A549 (cell line): ENCODE results near the gene TNS3. TPM values are rescaled to one million over a fixed set of nuclear protein-coding genes. Genes with fewer than 3 reads are reported as not detected.

ENCODE experiments used
- ATOH8 ChIP-seq: fragments of 250-450 bp; sonication (Bioruptor Pico); IDR thresholded peaks from 2 replicates; pipeline ENCODE4 v1.5.0; 2020; ENCODE audit warnings: low read depth, mild to moderate bottlenecking, moderate library complexity
- BHLHE40 ChIP-seq: IDR thresholded peaks from 2 replicates; pipeline ENCODE4 v1.6.1; 2012; ENCODE audit warnings: low read depth, low read length, inconsistent platforms
- CBX8 ChIP-seq: fragments of 200-600 bp; sonication (generic); IDR thresholded peaks from 2 replicates; pipeline ENCODE4 v1.6.1; 2016
- CHD2 ChIP-seq: fragments of 150-350 bp; IDR thresholded peaks from 2 replicates; pipeline ENCODE4 v1.6.1; 2014; ENCODE audit warnings: low read length; ENCODE audit not compliant: partially characterized antibody
- CHD4 ChIP-seq: fragments of 200-600 bp; sonication (generic); IDR thresholded peaks from 2 replicates; pipeline ENCODE4 v1.6.1; 2016; ENCODE audit warnings: antibody characterized with exemption, mild to moderate bottlenecking, borderline replicate concordance
- EHF ChIP-seq: fragments of 250-450 bp; sonication (Bioruptor Pico); IDR thresholded peaks from 2 replicates; pipeline ENCODE4 v1.5.0; 2020; ENCODE audit warnings: mild to moderate bottlenecking
- EHMT2 ChIP-seq: fragments of 200-600 bp; sonication (generic); IDR thresholded peaks from 2 replicates; pipeline ENCODE4 v1.6.1; 2016; ENCODE audit warnings: antibody characterized with exemption, low read depth, mild to moderate bottlenecking, moderate library complexity
- EP300 ChIP-seq, 2 experiments: fragments of >200 bp; sonication (Bioruptor Twin); formaldehyde crosslinking; IDR thresholded peaks; 2 replicates in 1 of 2; 3 replicates in 1 of 2; pipeline ENCODE4 v1.6.1; 2016 to 2017
- ESRRA ChIP-seq: fragments of 150-350 bp; IDR thresholded peaks from 2 replicates; pipeline ENCODE4 v1.6.1; 2014; ENCODE audit warnings: mild to moderate bottlenecking, low read length, borderline replicate concordance
- FOSB ChIP-seq: fragments of 250-450 bp; sonication (Bioruptor Pico); IDR thresholded peaks from 2 replicates; pipeline ENCODE4 v1.5.0; 2020; ENCODE audit warnings: mild to moderate bottlenecking, moderate library complexity
- HDAC2 ChIP-seq: fragments of 200-600 bp; sonication (generic); IDR thresholded peaks from 2 replicates; pipeline ENCODE4 v1.6.1; 2016
- HMGXB4 ChIP-seq: fragments of 250-450 bp; sonication (Bioruptor Pico); IDR thresholded peaks from 2 replicates; pipeline ENCODE4 v1.5.0; 2021; ENCODE audit warnings: mild to moderate bottlenecking, moderate library complexity, borderline replicate concordance
- HOXA7 ChIP-seq: fragments of 250-450 bp; sonication (Bioruptor Pico); IDR thresholded peaks from 2 replicates; pipeline ENCODE4 v1.5.0; 2020; ENCODE audit warnings: mild to moderate bottlenecking, moderate library complexity
- HOXB13 ChIP-seq: fragments of 250-450 bp; sonication (Bioruptor Pico); IDR thresholded peaks from 2 replicates; pipeline ENCODE4 v1.5.0; 2020; ENCODE audit warnings: low read depth, mild to moderate bottlenecking, moderate library complexity
- HOXB5 ChIP-seq: fragments of 250-450 bp; sonication (Bioruptor Pico); IDR thresholded peaks from 2 replicates; pipeline ENCODE4 v1.5.0; 2020; ENCODE audit warnings: mild to moderate bottlenecking, moderate library complexity
- JUN ChIP-seq, 2 experiments: fragments of >200 bp; sonication (Bioruptor Twin); formaldehyde crosslinking; IDR thresholded peaks; 2 replicates in 1 of 2; 3 replicates in 1 of 2; pipeline ENCODE4 v1.6.1; 2016 to 2017
- KDM1A ChIP-seq: fragments of 200-600 bp; sonication (generic); IDR thresholded peaks from 2 replicates; pipeline ENCODE4 v1.6.1; 2016; ENCODE audit warnings: low read depth, mild to moderate bottlenecking
- KDM5A ChIP-seq: fragments of 200-600 bp; sonication (generic); IDR thresholded peaks from 2 replicates; pipeline ENCODE4 v1.6.1; 2016; ENCODE audit warnings: antibody characterized with exemption, mild to moderate bottlenecking
- MAZ ChIP-seq: fragments of 150-350 bp; IDR thresholded peaks from 2 replicates; pipeline ENCODE4 v1.6.1; 2014; ENCODE audit warnings: antibody characterized with exemption, low read depth, low read length, borderline replicate concordance
- MYC ChIP-seq: IDR thresholded peaks from 2 replicates; pipeline ENCODE4 v1.6.1; 2012; ENCODE audit warnings: mild to moderate bottlenecking, inconsistent platforms, low read length, improper control_type of control experiment, borderline replicate concordance
- NFE2L2 ChIP-seq: fragments of 150-350 bp; conservative IDR thresholded peaks from 2 replicates; pipeline ENCODE4 v1.6.1; 2014; ENCODE audit warnings: low read length
- NPAS2 ChIP-seq: fragments of 250-450 bp; sonication (Bioruptor Pico); IDR thresholded peaks from 2 replicates; pipeline ENCODE4 v1.8.0; 2022; ENCODE audit warnings: mild to moderate bottlenecking, moderate library complexity, borderline replicate concordance
- NR3C1 ChIP-seq: fragments of >200 bp; sonication (Bioruptor Twin); formaldehyde crosslinking; IDR thresholded peaks from 3 replicates; pipeline ENCODE4 v1.6.1; 2017
- PHF8 ChIP-seq: fragments of 200-600 bp; sonication (generic); IDR thresholded peaks from 2 replicates; pipeline ENCODE4 v1.6.1; 2016; ENCODE audit warnings: low read depth, mild to moderate bottlenecking, antibody characterized with exemption, moderate library complexity, borderline replicate concordance
- POLR2A ChIP-seq: IDR thresholded peaks from 2 replicates; pipeline ENCODE4 v1.6.1; 2012; ENCODE audit warnings: mild to moderate bottlenecking, low read length
- RARB ChIP-seq: fragments of 250-450 bp; sonication (Bioruptor Pico); IDR thresholded peaks from 2 replicates; pipeline ENCODE4 v1.8.0; 2021; ENCODE audit warnings: mild to moderate bottlenecking, moderate library complexity
- RFX5 ChIP-seq: fragments of 450-650 bp; IDR thresholded peaks from 2 replicates; pipeline ENCODE4 v1.7.1; 2014; ENCODE audit warnings: antibody characterized with exemption, mild to moderate bottlenecking, moderate library complexity
- SMC3 ChIP-seq: fragments of >200 bp; sonication (Bioruptor Twin); formaldehyde crosslinking; IDR thresholded peaks from 3 replicates; pipeline ENCODE4 v1.6.1; 2018; ENCODE audit warnings: inconsistent platforms
- SREBF2 ChIP-seq: fragments of 450-650 bp; IDR thresholded peaks from 2 replicates; pipeline ENCODE4 v1.6.1; 2014; ENCODE audit warnings: mild to moderate bottlenecking, moderate library complexity
- TFCP2L1 ChIP-seq: fragments of 250-450 bp; sonication (Bioruptor Pico); IDR thresholded peaks from 2 replicates; pipeline ENCODE4 v1.5.0; 2021; ENCODE audit warnings: mild to moderate bottlenecking
- TP53 ChIP-seq: fragments of 250-450 bp; sonication (Bioruptor Pico); IDR thresholded peaks from 2 replicates; pipeline ENCODE4 v1.5.0; 2021; ENCODE audit warnings: mild to moderate bottlenecking, moderate library complexity
- ZFP36 ChIP-seq: fragments of 450-650 bp; IDR thresholded peaks from 2 replicates; pipeline ENCODE4 v1.6.1; 2014; ENCODE audit warnings: borderline replicate concordance; ENCODE audit not compliant: partially characterized antibody
- ZNF302 ChIP-seq: fragments of 250-450 bp; sonication (Bioruptor Pico); IDR thresholded peaks from 2 replicates; pipeline ENCODE4 v1.9.0; 2021; ENCODE audit warnings: inconsistent platforms, mild to moderate bottlenecking, moderate library complexity
- ZSCAN20 ChIP-seq: fragments of 250-450 bp; sonication (Bioruptor Pico); IDR thresholded peaks from 2 replicates; pipeline ENCODE4 v1.8.0; 2022; ENCODE audit warnings: mild to moderate bottlenecking, moderate library complexity
- polyA plus RNA-seq, 4 experiments: library from polyadenylated mRNA; depleted of rRNA in 3 of 4; stranded (reverse); fragments of >200 nt; fragmentation: RNase III in 1 of 4; extraction: RNeasy Plus Mini Kit Qiagen cat#74134 plus additional on column Dnase treatment in 1 of 4; gene quantifications; 2 replicates in 3 of 4; 3 replicates in 1 of 4; pipeline ENCODE4 v1.2.3, GENCODE V29; 2011 to 2017
- TF ChIP-seq, protein P1 (sequence below): fragments of 200-600 bp; sonication (generic); IDR thresholded peaks from 2 replicates; pipeline ENCODE4 v1.6.1; 2016; ENCODE audit warnings: antibody characterized with exemption, mild to moderate bottlenecking, moderate library complexity
- TF ChIP-seq, protein P2 (sequence below): fragments of 450-650 bp; IDR thresholded peaks from 2 replicates; pipeline ENCODE4 v1.6.1; 2014; ENCODE audit warnings: antibody characterized with exemption
- TF ChIP-seq, protein P3 (sequence below): fragments of >200 bp; sonication (Bioruptor Twin); formaldehyde crosslinking; IDR thresholded peaks from 3 replicates; pipeline ENCODE4 v1.6.1; 2016
- TF ChIP-seq, protein P4 (sequence below): fragments of >200 bp; sonication (Bioruptor Twin); formaldehyde crosslinking; IDR thresholded peaks from 2 replicates; pipeline ENCODE4 v1.6.1; 2016

The TNS3 gene
- polyA plus RNA-seq, 2 of the 4 experiments (the other 2 are of a cell fraction) = 107 to 134 TPM

DNA sequence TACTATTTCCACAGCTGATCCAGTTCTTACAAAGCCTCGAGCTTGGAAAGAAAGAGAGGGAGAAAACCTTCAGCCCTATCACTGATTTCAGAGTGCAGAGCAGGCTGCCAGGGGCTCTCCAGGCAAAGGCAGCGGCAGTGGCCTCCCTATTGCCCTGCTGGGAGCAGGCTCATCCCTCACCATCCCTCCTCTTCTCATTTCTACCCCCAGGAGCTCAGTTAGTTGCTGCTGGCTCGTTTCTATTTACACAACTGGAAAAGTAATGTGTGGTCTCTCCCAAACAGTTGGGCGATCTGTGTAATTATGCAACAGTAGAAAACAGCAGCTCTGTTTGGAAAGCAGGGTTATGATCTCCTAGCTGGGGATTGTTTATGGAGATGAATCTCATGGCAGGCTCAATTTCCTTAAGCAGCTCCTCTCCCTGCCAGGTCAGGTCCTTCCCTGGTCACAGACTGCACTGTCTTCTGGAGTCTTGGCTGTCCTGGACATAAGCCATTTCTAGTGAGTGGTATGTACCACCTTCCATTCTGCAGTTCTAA lies 28.7 kb upstream of the TNS3 start (continued):
- no peak for TF ChIP-seq NR3C1
- peak; percentile 13; the same call in 1 of the 2 replicates for TF ChIP-seq ZSCAN20 (CRISPR knock-in tag)
- TF ChIP-seq HOXB13 = peak; percentile 24; the same call in 1 of the 2 replicates
- 0 out of 2 replicates have a peak, but pooled peaks have one; percentile 54 for TF ChIP-seq RARB (CRISPR knock-in tag)
- TF ChIP-seq CBX8 = no peak
- no peak for TF ChIP-seq TFCP2L1 (CRISPR knock-in tag)
- TF ChIP-seq, protein P1, sequence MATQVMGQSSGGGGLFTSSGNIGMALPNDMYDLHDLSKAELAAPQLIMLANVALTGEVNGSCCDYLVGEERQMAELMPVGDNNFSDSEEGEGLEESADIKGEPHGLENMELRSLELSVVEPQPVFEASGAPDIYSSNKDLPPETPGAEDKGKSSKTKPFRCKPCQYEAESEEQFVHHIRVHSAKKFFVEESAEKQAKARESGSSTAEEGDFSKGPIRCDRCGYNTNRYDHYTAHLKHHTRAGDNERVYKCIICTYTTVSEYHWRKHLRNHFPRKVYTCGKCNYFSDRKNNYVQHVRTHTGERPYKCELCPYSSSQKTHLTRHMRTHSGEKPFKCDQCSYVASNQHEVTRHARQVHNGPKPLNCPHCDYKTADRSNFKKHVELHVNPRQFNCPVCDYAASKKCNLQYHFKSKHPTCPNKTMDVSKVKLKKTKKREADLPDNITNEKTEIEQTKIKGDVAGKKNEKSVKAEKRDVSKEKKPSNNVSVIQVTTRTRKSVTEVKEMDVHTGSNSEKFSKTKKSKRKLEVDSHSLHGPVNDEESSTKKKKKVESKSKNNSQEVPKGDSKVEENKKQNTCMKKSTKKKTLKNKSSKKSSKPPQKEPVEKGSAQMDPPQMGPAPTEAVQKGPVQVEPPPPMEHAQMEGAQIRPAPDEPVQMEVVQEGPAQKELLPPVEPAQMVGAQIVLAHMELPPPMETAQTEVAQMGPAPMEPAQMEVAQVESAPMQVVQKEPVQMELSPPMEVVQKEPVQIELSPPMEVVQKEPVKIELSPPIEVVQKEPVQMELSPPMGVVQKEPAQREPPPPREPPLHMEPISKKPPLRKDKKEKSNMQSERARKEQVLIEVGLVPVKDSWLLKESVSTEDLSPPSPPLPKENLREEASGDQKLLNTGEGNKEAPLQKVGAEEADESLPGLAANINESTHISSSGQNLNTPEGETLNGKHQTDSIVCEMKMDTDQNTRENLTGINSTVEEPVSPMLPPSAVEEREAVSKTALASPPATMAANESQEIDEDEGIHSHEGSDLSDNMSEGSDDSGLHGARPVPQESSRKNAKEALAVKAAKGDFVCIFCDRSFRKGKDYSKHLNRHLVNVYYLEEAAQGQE = no peak
- no peak for TF ChIP-seq HDAC2
- TF ChIP-seq NPAS2 (CRISPR knock-in tag) = no peak
- TF ChIP-seq, protein P2, sequence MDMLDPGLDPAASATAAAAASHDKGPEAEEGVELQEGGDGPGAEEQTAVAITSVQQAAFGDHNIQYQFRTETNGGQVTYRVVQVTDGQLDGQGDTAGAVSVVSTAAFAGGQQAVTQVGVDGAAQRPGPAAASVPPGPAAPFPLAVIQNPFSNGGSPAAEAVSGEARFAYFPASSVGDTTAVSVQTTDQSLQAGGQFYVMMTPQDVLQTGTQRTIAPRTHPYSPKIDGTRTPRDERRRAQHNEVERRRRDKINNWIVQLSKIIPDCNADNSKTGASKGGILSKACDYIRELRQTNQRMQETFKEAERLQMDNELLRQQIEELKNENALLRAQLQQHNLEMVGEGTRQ = no peak
- TF ChIP-seq SREBF2 = no peak
- TF ChIP-seq JUN (IDR thresholded peaks at IDR 0.05) = peak; percentile 89 to 92
- no peak for TF ChIP-seq MAZ
- no peak for TF ChIP-seq EHMT2
- TF ChIP-seq RFX5 = no peak
- TF ChIP-seq CHD4 = no peak
- no peak for TF ChIP-seq KDM1A
- no peak for TF ChIP-seq TP53 (CRISPR knock-in tag)
- no peak for TF ChIP-seq KDM5A
- TF ChIP-seq, protein P3, sequence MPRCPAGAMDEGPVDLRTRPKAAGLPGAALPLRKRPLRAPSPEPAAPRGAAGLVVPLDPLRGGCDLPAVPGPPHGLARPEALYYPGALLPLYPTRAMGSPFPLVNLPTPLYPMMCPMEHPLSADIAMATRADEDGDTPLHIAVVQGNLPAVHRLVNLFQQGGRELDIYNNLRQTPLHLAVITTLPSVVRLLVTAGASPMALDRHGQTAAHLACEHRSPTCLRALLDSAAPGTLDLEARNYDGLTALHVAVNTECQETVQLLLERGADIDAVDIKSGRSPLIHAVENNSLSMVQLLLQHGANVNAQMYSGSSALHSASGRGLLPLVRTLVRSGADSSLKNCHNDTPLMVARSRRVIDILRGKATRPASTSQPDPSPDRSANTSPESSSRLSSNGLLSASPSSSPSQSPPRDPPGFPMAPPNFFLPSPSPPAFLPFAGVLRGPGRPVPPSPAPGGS = peak; percentile 92
- no peak for TF ChIP-seq FOSB (CRISPR knock-in tag)
- TF ChIP-seq ATOH8 (CRISPR knock-in tag) = no peak
- TF ChIP-seq PHF8 = no peak
- TF ChIP-seq HOXA7 = no peak
- TF ChIP-seq SMC3 = peak; percentile 64
- TF ChIP-seq, protein P4, sequence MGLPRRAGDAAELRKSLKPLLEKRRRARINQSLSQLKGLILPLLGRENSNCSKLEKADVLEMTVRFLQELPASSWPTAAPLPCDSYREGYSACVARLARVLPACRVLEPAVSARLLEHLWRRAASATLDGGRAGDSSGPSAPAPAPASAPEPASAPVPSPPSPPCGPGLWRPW = peak; percentile 67
- peak; percentile 93 to 95; a peak in 4 of 5 replicates for TF ChIP-seq EP300 (IDR thresholded peaks at IDR 0.05)
- no peak for TF ChIP-seq HMGXB4
- no peak for TF ChIP-seq POLR2A
- TF ChIP-seq ESRRA = no peak
- no peak for TF ChIP-seq MYC
- no peak for TF ChIP-seq CHD2
- TF ChIP-seq NFE2L2 = no peak
- peak; percentile 8; the same call in 1 of the 2 replicates for TF ChIP-seq EHF
- TF ChIP-seq ZFP36 = no peak
- no peak for TF ChIP-seq HOXB5 (CRISPR knock-in tag)
- no peak for TF ChIP-seq ZNF302 (CRISPR knock-in tag)
- no peak for TF ChIP-seq BHLHE40
